Measurements from ENCODE around the gene USP6NL.

DNA sequence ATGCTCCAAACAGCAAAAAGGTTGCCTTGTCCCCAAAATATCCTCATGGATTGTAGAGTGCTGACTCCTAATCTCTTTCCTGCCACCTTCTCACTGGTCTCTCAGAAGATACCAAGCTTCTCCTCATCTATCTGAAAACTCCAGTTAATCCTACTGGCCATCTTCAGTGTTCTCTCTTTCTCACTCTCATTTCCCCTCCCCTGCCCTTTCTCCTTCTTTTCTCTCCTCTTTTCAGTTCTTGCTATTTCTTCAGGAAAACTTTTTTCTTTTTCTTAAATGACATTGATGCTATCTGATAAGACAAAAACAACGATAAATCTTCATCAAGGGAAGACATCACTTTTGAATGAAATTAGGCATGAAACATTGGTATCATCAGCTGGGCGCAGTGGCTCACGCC, 109.8 kb downstream of the USP6NL start:
- TF ChIP-seq POLR2A (IDR thresholded peaks at IDR 0.05; ENCODE audit: low read depth) (no peak), POLR2AphosphoS5 (IDR thresholded peaks at IDR 0.05) (no peak), EP300 (IDR thresholded peaks at IDR 0.05) (no peak)
- TF ChIP-seq, protein P1, sequence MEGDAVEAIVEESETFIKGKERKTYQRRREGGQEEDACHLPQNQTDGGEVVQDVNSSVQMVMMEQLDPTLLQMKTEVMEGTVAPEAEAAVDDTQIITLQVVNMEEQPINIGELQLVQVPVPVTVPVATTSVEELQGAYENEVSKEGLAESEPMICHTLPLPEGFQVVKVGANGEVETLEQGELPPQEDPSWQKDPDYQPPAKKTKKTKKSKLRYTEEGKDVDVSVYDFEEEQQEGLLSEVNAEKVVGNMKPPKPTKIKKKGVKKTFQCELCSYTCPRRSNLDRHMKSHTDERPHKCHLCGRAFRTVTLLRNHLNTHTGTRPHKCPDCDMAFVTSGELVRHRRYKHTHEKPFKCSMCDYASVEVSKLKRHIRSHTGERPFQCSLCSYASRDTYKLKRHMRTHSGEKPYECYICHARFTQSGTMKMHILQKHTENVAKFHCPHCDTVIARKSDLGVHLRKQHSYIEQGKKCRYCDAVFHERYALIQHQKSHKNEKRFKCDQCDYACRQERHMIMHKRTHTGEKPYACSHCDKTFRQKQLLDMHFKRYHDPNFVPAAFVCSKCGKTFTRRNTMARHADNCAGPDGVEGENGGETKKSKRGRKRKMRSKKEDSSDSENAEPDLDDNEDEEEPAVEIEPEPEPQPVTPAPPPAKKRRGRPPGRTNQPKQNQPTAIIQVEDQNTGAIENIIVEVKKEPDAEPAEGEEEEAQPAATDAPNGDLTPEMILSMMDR (IDR thresholded peaks at IDR 0.05) = no peak

Measured in esophagus muscularis mucosa (tissue), 4 donors.